HG02981 (cell line): ENCODE data around the gene CCNC.

Source experiments
- ATAC-seq: cut with Tn5 transposase; IDR thresholded peaks from one replicate; pipeline ENCODE4 v1.9.1; 2021; ENCODE audit warnings: mild to moderate bottlenecking, moderate library complexity; ENCODE audit not compliant: unreplicated experiment

Gene CCNC

GRCh38 chr6:99550046-99550748 lies 18.3 kb downstream of the CCNC start:
- no peak for ATAC-seq

DNA sequence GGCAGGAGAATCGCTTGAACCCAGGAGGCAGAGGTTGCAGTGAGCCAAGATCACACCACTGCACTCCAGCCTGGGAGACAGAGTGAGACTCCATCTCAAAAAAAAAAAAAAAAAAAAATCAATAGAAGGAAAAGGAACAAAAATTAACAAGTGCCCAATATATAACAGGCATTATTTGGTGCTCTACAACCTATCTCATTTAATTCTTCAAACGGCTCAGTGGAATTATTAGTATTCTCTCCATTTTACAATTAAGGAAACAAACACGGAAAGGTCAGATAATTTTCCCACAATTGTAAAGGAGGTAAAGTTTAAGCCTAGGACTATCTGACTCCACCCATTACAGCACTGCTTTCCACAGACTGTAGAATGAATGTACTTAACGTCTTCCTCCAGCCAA lies 19.8 kb downstream of the CCNC start:
- ATAC-seq: no peak

GRCh38 chr6:99547526-99547925 lies 20.9 kb downstream of the CCNC start:
- ATAC-seq: no peak

GRCh38 chr6:99545442-99545841 lies 23.0 kb downstream of the CCNC start:
- ATAC-seq: no peak

GRCh38 chr6:99543968-99544367 lies 24.5 kb downstream of the CCNC start:
- ATAC-seq: no peak

DNA sequence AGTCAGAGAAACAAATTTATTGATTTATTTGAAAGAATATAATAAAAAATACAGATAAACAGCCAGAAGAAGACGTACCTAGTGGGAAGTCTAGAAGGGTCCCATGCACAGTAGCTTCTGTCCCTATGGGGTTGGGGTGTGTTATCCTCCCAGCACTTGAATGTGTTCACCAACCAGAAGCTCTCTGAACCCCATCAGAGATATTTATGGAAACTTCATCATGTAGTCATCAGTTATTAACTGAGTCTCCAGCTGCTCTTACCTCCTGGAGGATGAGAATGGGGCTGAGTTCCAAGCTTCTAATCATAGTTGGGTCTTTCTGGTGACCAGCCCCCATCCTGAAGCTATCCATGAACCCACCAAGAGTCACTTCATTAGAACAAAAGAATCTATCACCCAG lies 37.8 kb downstream of the CCNC start:
- no peak for ATAC-seq

- ATAC-seq: no peak
These were observed 45.9 kb downstream of the CCNC start for GRCh38 chr6:99522531-99522930.

- peak; percentile 13 for ATAC-seq
These were observed 46.8 kb downstream of the CCNC start for GRCh38 chr6:99521633-99522151.

DNA sequence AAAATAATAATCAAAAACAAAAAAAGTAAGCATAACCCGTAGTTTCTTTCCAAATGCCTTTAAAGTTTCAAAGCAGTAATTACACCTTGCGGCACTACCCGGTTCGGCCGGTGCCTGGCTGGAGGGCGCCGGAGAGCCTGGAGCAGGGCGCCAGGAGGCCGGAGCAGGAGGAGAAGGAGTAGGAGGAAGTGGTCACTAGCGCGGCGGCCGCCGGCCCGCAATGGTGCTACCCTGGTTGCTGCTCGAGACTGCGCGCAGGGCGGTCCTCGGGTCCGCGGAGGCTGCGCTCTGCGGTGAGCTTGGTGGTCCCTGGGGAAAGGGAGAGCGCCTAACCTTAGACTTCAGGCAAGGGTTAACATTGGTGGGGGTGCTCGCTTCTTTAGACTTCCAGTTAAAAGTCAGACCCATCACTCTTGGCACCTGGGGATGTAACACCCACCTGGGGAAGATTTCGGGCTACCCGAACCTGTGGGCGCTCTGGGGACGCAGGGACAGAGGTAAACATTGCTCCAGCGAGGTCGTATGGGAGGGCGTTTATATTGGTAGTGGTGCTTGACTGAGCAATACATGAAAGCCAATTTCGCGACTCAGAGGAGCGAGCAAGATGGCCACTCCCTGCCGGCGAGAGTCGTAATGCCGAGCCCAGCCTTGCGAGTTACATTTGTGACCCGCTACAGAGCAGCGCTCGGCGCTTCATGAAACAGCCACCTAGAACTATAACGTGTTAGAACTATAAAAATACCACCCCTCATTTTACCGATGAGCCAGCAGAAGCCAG lies 47.4 kb downstream of the CCNC start:
- peak; percentile 97 for ATAC-seq

- no peak for ATAC-seq
These were observed 49.0 kb downstream of the CCNC start for GRCh38 chr6:99519446-99519845.

GRCh38 chr6:99514089-99514488 lies 54.4 kb downstream of the CCNC start:
- no peak for ATAC-seq

DNA sequence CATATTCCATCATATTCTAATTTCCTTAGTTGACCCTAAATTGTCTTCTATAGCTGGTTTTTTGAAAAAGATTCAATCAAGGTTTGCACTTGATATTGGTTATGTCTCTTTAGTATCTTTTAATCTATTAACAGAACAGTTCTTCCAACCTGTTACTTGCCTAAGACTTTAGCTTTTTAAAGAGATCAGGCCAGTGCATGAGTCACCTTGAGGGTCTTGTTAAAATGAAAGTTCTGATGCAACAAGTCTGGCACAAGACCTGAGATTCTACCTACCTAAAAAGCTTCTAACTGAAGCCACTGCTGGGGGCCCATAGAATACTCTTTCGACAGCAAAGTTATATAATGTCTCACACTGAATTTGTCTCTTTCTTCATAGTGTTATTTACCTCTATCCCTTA lies 56.4 kb downstream of the CCNC start:
- no peak for ATAC-seq

- no peak for ATAC-seq
These were observed 60.8 kb downstream of the CCNC start for GRCh38 chr6:99507648-99508047.

DNA sequence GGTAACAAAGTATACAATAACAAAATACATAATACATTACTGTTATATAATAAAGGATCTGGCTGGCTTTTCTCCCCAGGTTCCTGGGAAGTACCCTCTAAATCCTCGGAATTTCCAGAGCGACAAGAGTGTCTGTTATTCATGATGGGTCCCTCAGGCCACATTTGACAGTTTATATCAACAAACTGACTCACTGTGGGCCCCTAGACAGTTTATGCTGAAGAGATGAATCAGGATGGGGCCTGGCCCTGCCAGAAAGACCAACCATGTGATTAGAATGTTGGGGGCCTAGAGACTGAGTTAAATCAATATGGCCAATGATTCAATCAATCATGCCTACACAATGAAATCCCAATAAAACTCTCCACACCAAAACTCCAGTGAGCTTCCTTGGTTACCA lies 66.7 kb downstream of the CCNC start:
- ATAC-seq: no peak

- ATAC-seq: no peak
These were observed 70.0 kb downstream of the CCNC start for GRCh38 chr6:99498421-99498820.

DNA sequence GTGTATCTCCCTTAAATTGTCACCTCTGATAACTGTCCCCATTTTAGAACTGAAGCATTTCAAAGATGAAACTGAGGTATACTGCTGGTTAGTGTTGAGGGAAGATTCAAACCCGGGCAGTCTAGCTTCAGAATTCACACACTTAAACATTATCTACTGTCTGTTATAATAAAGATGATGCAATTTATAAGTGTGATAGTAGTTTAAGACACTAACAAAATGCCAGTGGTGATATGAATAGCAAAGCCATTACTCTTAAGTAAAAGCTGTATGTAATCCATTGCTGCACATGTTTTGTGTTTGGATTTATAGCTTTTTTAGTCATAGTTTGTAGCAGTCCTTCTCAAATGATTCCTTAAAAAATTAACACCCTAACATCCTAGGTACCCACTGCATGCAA lies 73.0 kb downstream of the CCNC start:
- no peak for ATAC-seq
